A549 (cell line): Measurements from ENCODE around the gene RAD51B.

Experiments used
- ESRRA ChIP-seq: fragments of 150-350 bp; IDR thresholded peaks from 2 replicates; pipeline ENCODE4 v1.6.1; 2014; ENCODE audit warnings: mild to moderate bottlenecking, low read length, borderline replicate concordance
- FOSB ChIP-seq: fragments of 250-450 bp; sonication (Bioruptor Pico); IDR thresholded peaks from 2 replicates; pipeline ENCODE4 v1.5.0; 2020; ENCODE audit warnings: mild to moderate bottlenecking, moderate library complexity
- JUN ChIP-seq, 2 experiments: fragments of >200 bp; sonication (Bioruptor Twin); formaldehyde crosslinking; IDR thresholded peaks; 2 replicates in 1 of 2; 3 replicates in 1 of 2; pipeline ENCODE4 v1.6.1; 2016 to 2017
- MAZ ChIP-seq: fragments of 150-350 bp; IDR thresholded peaks from 2 replicates; pipeline ENCODE4 v1.6.1; 2014; ENCODE audit warnings: antibody characterized with exemption, low read depth, low read length, borderline replicate concordance
- POLR2A ChIP-seq: IDR thresholded peaks from 2 replicates; pipeline ENCODE4 v1.6.1; 2012; ENCODE audit warnings: mild to moderate bottlenecking, low read length
- POLR2AphosphoS2 ChIP-seq: conservative IDR thresholded peaks from 2 replicates; pipeline ENCODE4 v1.6.1; 2012; ENCODE audit warnings: low read length, improper control_type of control experiment, inconsistent platforms
- TF ChIP-seq, protein P1 (sequence below): fragments of >200 bp; sonication (Bioruptor Twin); formaldehyde crosslinking; IDR thresholded peaks from 3 replicates; pipeline ENCODE4 v1.5.1; 2016
- TF ChIP-seq, protein P2 (sequence below): fragments of >200 bp; sonication (Bioruptor Twin); formaldehyde crosslinking; IDR thresholded peaks from 3 replicates; pipeline ENCODE4 v1.6.1; 2016

DNA sequence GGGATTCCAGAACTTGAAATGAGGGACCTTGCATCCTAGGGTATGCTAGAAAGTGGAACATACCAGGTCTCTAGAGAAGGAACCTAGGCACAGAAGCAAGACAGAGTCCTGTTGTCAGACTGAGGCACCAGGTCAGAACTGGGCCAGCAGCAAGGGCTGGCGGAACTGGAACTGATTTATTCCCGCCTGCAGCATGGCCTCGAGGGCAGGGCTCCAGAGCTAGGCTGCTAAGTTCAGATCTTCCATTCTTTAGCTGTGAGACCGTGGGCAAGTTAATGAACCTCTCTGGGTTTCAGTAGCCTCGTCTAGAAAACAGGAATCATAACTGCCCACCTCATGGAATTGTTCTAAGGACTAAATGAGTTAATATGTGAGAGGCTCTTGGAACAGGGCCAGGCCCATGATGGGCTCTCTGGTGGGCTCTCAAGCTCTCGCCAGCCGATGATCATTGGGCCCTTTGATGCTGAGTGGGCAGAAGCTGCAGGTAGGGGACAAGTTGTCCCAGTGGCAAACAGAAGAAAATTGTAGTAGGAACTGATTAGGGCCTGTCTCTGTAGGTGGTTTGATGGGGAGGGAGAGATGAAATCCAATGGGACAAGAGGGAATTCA is 773.5 kb downstream of the RAD51B start:
- TF ChIP-seq POLR2A (no peak), POLR2AphosphoS2 (no peak), MAZ (no peak), ESRRA (no peak), FOSB (no peak), JUN (IDR thresholded peaks at IDR 0.05) (no peak)
- TF ChIP-seq, protein P1, sequence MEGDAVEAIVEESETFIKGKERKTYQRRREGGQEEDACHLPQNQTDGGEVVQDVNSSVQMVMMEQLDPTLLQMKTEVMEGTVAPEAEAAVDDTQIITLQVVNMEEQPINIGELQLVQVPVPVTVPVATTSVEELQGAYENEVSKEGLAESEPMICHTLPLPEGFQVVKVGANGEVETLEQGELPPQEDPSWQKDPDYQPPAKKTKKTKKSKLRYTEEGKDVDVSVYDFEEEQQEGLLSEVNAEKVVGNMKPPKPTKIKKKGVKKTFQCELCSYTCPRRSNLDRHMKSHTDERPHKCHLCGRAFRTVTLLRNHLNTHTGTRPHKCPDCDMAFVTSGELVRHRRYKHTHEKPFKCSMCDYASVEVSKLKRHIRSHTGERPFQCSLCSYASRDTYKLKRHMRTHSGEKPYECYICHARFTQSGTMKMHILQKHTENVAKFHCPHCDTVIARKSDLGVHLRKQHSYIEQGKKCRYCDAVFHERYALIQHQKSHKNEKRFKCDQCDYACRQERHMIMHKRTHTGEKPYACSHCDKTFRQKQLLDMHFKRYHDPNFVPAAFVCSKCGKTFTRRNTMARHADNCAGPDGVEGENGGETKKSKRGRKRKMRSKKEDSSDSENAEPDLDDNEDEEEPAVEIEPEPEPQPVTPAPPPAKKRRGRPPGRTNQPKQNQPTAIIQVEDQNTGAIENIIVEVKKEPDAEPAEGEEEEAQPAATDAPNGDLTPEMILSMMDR, result no peak
- TF ChIP-seq, protein P2, sequence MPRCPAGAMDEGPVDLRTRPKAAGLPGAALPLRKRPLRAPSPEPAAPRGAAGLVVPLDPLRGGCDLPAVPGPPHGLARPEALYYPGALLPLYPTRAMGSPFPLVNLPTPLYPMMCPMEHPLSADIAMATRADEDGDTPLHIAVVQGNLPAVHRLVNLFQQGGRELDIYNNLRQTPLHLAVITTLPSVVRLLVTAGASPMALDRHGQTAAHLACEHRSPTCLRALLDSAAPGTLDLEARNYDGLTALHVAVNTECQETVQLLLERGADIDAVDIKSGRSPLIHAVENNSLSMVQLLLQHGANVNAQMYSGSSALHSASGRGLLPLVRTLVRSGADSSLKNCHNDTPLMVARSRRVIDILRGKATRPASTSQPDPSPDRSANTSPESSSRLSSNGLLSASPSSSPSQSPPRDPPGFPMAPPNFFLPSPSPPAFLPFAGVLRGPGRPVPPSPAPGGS, result no peak
